K562 (cell line): Measurements from ENCODE around the gene NUP153. TPM values are rescaled to one million over a fixed set of nuclear protein-coding genes. Genes with fewer than 3 reads are reported as not detected.
A peak's percentile ranks its signal among the peaks of the same experiment; 100 is the strongest.

Experiments
- CHD7 ChIP-seq: fragments of 200-600 bp; sonication (generic); IDR thresholded peaks from one replicate; pipeline ENCODE4 v1.6.1; 2012; ENCODE audit warnings: mild to moderate bottlenecking, low read depth, low read length, inconsistent platforms
- COPS2 ChIP-seq: fragments of 450-650 bp; conservative IDR thresholded peaks from 2 replicates; pipeline ENCODE4 v1.6.1; 2016; ENCODE audit warnings: mild to moderate bottlenecking, moderate library complexity
- HCFC1 ChIP-seq: IDR thresholded peaks from 2 replicates; pipeline ENCODE4 v1.6.1; 2012; ENCODE audit warnings: low read depth, low read length, improper control_type of control experiment
- HNRNPH1 ChIP-seq: fragments of 200-400 bp; formaldehyde crosslinking; optimal IDR thresholded peaks from 2 replicates; pipeline ENCODE3; 2017; ENCODE audit warnings: low read depth, mild to moderate bottlenecking, low read length, moderate library complexity
- HNRNPK ChIP-seq: fragments of 200-400 bp; formaldehyde crosslinking; IDR thresholded peaks from one replicate; pipeline ENCODE4 v1.6.1; 2018; ENCODE audit warnings: mild to moderate bottlenecking, low read depth, low read length; ENCODE audit not compliant: poor library complexity, severe bottlenecking
- LEF1 ChIP-seq: fragments of 450-650 bp; IDR thresholded peaks from 2 replicates; pipeline ENCODE4 v1.6.1; 2016; ENCODE audit warnings: mild to moderate bottlenecking
- MTA3 ChIP-seq: fragments of 450-650 bp; formaldehyde crosslinking; IDR thresholded peaks from 2 replicates; pipeline ENCODE4 v1.6.1; 2017; ENCODE audit warnings: mild to moderate bottlenecking, borderline replicate concordance
- NFYB ChIP-seq: IDR thresholded peaks from 2 replicates; pipeline ENCODE4 v1.6.1; 2011; ENCODE audit warnings: mild to moderate bottlenecking, moderate library complexity; ENCODE audit not compliant: insufficient read length; ENCODE audit errors: extremely low read depth
- RBM14 ChIP-seq: fragments of 200-400 bp; formaldehyde crosslinking; IDR thresholded peaks from 2 replicates; pipeline ENCODE4 v1.6.1; 2018; ENCODE audit warnings: low read depth, mild to moderate bottlenecking, low read length, moderate library complexity, borderline replicate concordance; ENCODE audit not compliant: insufficient read depth
- TARDBP ChIP-seq: fragments of 450-650 bp; IDR thresholded peaks from 2 replicates; pipeline ENCODE4 v1.6.1; 2016
- ZNF143 ChIP-seq: sonication (generic); formaldehyde crosslinking; IDR thresholded peaks from 2 replicates; pipeline ENCODE4 v1.9.0; 2022; ENCODE audit warnings: mild to moderate bottlenecking, missing genetic modification reagents
- ZNF316 ChIP-seq: fragments of 450-650 bp; IDR thresholded peaks from 2 replicates; pipeline ENCODE4 v1.6.1; 2016
- polyA plus RNA-seq, 8 experiments: library from polyadenylated mRNA; depleted of rRNA in 4 of 8; stranded (reverse) in 5 of 8; unstranded in 3 of 8; fragments of >200 nt; fragmentation: Nextera tagmentation in 2 of 8; fragmentation: Illumina TruSeq in 1 of 8; extraction: Ambion mirVana in 2 of 8; extraction: Trizol in 1 of 8; gene quantifications; 2 replicates each; pipeline versions ENCODE4 v1.2.1 to v1.2.3, GENCODE V29; 2011 to 2014; ENCODE audit warnings: inconsistent platforms in 1 of 8, missing spikeins in 1 of 8
- total RNA-seq, 7 experiments: library from RNA; depleted of rRNA in 6 of 7; stranded (reverse); fragments of >200 nt in 6 of 7; fragmentation: Illumina TruSeq in 2 of 7; extraction: Trizol in 2 of 7; gene quantifications; 2 replicates each; pipeline versions ENCODE4 v1.2.1 to v1.2.3, GENCODE V29; 2011 to 2021; ENCODE audit warnings: low replicate concordance in 1 of 7
- TF ChIP-seq, protein P1 (sequence below): fragments of 450-650 bp; IDR thresholded peaks from 2 replicates; pipeline ENCODE4 v1.6.1; 2016; ENCODE audit warnings: low read depth, mild to moderate bottlenecking, moderate library complexity

The NUP153 gene
- total and polyA plus RNA-seq, 9 of the 15 experiments (the other 6 are each of a cell fraction or from before 2014, with no cell fraction given), result 21.9 to 110 (median 84.8) TPM

DNA sequence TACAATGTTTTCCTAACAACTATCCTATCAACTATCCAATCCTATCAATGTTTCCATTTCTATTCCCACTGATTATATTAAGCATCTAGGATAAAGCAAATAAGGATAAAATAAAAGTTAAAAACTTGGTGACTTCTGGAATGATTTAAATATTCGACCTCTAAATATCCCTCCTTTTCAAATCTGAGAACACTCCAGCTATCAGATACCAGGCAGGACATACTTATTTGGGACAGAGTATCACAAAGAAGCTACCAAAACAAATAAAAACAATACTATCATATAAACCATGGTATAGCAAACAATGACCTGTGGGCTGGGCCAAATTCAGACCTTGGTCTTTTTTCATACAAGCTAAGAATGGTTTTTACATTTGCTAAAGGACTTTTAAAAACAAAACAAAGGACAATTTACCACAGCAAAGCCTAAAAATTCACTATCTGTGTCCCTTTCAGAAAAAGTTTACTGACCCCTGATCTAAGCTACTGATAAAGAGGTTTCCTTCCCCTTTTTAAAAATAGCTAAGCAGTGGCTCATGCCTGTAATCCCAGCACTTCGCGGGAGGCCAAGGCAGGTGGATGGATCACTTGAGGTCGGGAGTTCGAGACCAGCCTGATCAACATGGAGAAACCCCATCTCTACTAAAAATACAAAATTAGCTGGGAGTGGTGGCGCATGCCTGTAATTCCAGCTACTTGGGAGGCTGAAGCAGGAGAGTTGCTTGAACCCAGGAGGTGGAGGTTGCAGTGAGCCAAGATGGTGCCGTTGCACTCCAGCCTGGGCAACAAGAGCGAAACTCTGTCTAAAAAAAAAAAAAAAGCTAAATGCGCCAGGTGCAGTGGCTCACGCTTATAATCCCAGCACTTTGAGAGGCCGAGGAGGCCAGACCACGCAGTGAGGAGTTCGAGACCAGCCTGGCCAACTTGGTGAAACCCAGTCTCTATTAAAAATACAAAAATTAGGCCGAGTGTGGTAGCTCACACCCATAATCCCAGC, 6.0 kb downstream of the NUP153 start (continued):
- TF ChIP-seq RBM14 (no peak), ZNF143 (CRISPR knock-in tag) (no peak), HCFC1 (no peak), HNRNPK (no peak), HNRNPH1 (no peak), MTA3 (no peak), LEF1 (peak; percentile 69; the same call in 1 of the 2 replicates), ZNF316 (no peak), TARDBP (peak; percentile 60; the same call in 1 of the 2 replicates), COPS2 (no peak), NFYB (no peak), CHD7 (no peak)
- TF ChIP-seq, protein P1, sequence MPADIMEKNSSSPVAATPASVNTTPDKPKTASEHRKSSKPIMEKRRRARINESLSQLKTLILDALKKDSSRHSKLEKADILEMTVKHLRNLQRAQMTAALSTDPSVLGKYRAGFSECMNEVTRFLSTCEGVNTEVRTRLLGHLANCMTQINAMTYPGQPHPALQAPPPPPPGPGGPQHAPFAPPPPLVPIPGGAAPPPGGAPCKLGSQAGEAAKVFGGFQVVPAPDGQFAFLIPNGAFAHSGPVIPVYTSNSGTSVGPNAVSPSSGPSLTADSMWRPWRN, result peak; percentile 50; the same call in 1 of the 2 replicates
- TF ChIP-seq, all 486 proteins: peak for 59
